Uterus (tissue), 4 donors: ENCODE data around the gene SPTBN4. TPM values are rescaled to one million over a fixed set of nuclear protein-coding genes. Genes with fewer than 3 reads are reported as not detected.

Experiments
- DNase-seq, 2 donors: peaks; one replicate each; pipeline ENCODE4 v3.0.0-alpha.2; 2019 to 2020
- H3K27ac ChIP-seq, 2 donors: fragments of 200-600 bp; sonication (generic); 1 replicate in 1 of 2; 2 replicates in 1 of 2; pipeline ENCODE4 v1.5.1; 2016 to 2018
- H3K27me3 ChIP-seq, 2 donors: fragments of 200-600 bp; sonication (generic); one replicate each; pipeline ENCODE4 v1.5.1; 2018 to 2019; ENCODE audit warnings: control low read depth in 1 of 2
- H3K36me3 ChIP-seq, 2 donors: fragments of 200-600 bp; sonication (generic); one replicate each; pipeline ENCODE4 v1.5.1; 2019; ENCODE audit warnings: control low read depth in 1 of 2
- H3K4me1 ChIP-seq, 2 donors: fragments of 200-600 bp; sonication (generic); one replicate each; pipeline ENCODE4 v1.5.1; 2018 to 2019; ENCODE audit warnings: control low read depth in 1 of 2
- H3K4me3 ChIP-seq, 2 donors: fragments of 200-600 bp; sonication (generic); 1 replicate in 1 of 2; 2 replicates in 1 of 2; pipeline ENCODE4 v1.5.1; 2018 to 2019; ENCODE audit warnings: mild to moderate bottlenecking in 1 of 2
- H3K9me3 ChIP-seq, 2 donors: fragments of 200-600 bp; sonication (generic); one replicate each; pipeline ENCODE4 v1.5.1; 2019; ENCODE audit warnings: control low read depth in 1 of 2
- POLR2A ChIP-seq, 2 donors: fragments of 450-650 bp; IDR thresholded peaks; one replicate each; pipeline ENCODE4 v1.6.1; 2016; ENCODE audit warnings: antibody characterized with exemption in 2 of 2, mild to moderate bottlenecking in 1 of 2, moderate library complexity in 1 of 2
- intact Hi-C: fragments of 100-400 bp; cut with DNase I; formaldehyde crosslinking; loops from one replicate; pipeline ENCODE4 v1.15.1; 2023; ENCODE audit warnings: low total_unique reads
- total RNA-seq, 4 donors: library from RNA; depleted of rRNA in 3 of 4; stranded (reverse); fragments of >200 nt in 3 of 4; gene quantifications; one replicate each; pipeline versions ENCODE4 v1.1.0 to v1.2.4, GENCODE V29; 2014 to 2023
- TF ChIP-seq, protein P1 (sequence below), 4 experiments: fragments of 200-600 bp in 2 of 4; fragments of 450-650 bp in 2 of 4; sonication (generic) in 2 of 4; IDR thresholded peaks; one replicate each; pipeline ENCODE4 v1.5.1; 2016 to 2019; ENCODE audit warnings: antibody characterized with exemption in 4 of 4, mild to moderate bottlenecking in 2 of 4, moderate library complexity in 1 of 4
- donor health status: DM: yes; HTN: yes; CAD: no.

SPTBN4 gene
- total RNA-seq, 4 donors from 2014 or later: 3.1 to 7.0 (median 5.3) TPM; not detected in 1

DNA sequence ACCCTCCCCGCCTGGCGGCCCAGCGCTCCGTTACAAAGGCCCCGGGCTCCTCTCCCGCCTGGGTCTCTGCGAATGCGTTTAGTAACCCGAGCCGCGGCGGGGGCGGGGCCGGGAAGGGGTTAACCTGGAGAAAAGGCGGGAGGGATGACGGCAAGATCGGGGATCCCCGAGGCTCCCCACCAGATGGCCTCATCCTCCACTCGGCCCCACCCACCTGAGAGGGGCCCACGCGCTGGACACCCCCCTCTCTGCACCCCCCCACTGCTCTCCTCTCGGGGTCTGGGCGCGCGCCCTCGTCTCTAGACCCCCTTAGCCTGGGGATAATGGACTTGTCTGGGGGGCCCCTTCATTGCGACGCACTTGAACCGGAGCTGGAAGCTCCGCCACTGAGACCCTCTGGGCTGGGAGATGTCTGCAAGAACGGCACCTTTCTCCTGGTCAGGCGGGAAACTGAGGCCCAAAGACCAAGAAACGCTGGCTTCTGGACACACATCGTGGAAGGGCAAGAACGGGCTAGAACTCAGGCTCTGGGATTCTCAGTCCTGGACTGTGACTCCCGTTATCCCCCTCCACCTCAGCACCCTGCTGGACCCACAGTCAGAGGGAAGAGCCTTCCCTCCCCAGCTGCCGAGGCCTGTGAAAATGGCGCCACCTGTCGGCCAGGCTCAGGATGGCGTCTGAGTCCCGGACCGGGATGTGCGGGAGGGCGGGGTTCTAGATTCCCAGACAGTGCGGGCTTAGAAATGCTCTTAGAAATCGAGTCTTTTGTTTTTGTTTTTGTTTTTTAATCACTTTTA lies 131.5 kb downstream of the SPTBN4 start:
- peak overlapping the region; percentile 91 to 97 for H3K27ac ChIP-seq

DNA sequence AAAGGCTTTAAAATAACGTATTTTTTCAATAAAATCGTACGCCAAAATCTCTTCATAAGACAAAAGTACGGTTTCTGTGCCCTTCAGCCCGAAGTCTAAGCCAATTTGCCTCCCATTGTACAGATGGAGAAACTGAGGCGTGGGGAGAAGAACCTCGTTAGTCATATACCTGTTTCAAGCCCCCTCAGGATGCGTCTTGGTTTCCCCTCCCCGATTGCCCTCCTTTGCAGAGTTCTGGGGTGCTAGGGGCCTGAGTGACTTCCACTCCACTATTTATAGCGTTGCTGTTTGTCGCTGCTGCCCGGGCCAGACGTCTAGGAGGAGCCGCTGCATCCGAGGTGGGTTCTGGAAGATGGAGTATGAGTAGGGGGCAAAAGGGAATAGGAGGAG lies 132.1 kb downstream of the SPTBN4 start:
- intact Hi-C loops: loop anchor here (5.0 kb wide), 1 partner anchor 67 kb away; no protein-coding TSS in a partner anchor
- DNase-seq: no peak
- Histone ChIP-seq H3K27ac (peak overlapping the region; percentile 91 to 97), H3K36me3 (no peaks in the 10 kb centered on the region), H3K4me1 (peaks cover 0 to 38% of the 10 kb centered on the region in 2 donors), H3K9me3 (no peaks in the 10 kb centered on the region), H3K27me3 (no peaks in the 10 kb centered on the region), H3K4me3 (no peak overlapping the region)
- TF ChIP-seq, protein P1, sequence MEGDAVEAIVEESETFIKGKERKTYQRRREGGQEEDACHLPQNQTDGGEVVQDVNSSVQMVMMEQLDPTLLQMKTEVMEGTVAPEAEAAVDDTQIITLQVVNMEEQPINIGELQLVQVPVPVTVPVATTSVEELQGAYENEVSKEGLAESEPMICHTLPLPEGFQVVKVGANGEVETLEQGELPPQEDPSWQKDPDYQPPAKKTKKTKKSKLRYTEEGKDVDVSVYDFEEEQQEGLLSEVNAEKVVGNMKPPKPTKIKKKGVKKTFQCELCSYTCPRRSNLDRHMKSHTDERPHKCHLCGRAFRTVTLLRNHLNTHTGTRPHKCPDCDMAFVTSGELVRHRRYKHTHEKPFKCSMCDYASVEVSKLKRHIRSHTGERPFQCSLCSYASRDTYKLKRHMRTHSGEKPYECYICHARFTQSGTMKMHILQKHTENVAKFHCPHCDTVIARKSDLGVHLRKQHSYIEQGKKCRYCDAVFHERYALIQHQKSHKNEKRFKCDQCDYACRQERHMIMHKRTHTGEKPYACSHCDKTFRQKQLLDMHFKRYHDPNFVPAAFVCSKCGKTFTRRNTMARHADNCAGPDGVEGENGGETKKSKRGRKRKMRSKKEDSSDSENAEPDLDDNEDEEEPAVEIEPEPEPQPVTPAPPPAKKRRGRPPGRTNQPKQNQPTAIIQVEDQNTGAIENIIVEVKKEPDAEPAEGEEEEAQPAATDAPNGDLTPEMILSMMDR (IDR thresholded peaks at IDR 0.05): no peak
- TF ChIP-seq POLR2A (IDR thresholded peaks at IDR 0.05): no peak

More for the DNA sequence above, 131.5 kb downstream of the SPTBN4 start:
- Histone ChIP-seq H3K4me1 (peaks cover 0 to 34% of the 10 kb centered on the region in 2 donors), H3K36me3 (no peaks in the 10 kb centered on the region), H3K9me3 (no peaks in the 10 kb centered on the region), H3K27me3 (no peaks in the 10 kb centered on the region), H3K4me3 (peak overlapping the region in 1 of 2 donors; percentile 40)
- intact Hi-C loops: loop anchor here (5.0 kb wide), 1 partner anchor 66 kb away; no protein-coding TSS in a partner anchor
- peak; percentile 91 to 93 for DNase-seq
- TF ChIP-seq, protein P1 (IDR thresholded peaks at IDR 0.05): peak; percentile 96 to 99 (median 98)
- TF ChIP-seq POLR2A (IDR thresholded peaks at IDR 0.05): peak in 1 of 2 donors; percentile 32

DNA sequence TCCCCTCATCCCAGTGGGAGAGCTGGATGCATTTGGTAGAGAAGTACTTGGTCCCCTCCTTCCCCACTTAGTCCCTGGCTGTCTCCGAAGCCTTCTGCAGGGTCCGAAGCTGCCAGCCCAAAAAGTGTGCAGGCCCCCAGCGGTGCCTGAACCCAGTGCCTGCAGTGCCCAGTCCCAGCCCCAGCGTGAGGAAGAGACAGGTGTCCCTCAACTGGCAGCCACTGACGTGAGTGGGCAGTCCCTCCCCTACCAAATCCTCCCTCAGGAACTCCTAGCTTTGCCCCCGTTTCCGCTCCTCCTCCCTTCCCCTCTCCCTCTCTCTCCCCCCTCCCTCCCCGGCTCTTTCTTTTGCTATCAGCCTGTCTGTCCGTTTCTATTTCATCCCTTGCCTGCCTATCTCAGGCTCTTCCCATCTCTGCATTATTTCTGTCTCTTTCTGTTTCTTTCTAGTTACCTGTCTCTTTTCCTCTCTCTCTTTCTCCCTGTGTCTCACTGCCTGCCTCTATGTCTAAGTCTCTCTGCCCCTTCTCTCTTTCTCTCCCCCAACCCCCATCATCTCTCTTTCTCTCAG lies 132.6 kb downstream of the SPTBN4 start:
- intact Hi-C loops: loop anchor here (5.0 kb wide), 1 partner anchor 67 kb away; no protein-coding TSS in a partner anchor
- DNase-seq: peak; percentile 57 to 68
- Histone ChIP-seq H3K27ac (peak overlapping the region; percentile 91 to 97), H3K36me3 (no peaks in the 10 kb centered on the region), H3K27me3 (no peaks in the 10 kb centered on the region), H3K4me3 (peak overlapping the region in 1 of 2 donors; percentile 66), H3K9me3 (no peaks in the 10 kb centered on the region), H3K4me1 (peaks cover 0 to 38% of the 10 kb centered on the region in 2 donors)
- TF ChIP-seq POLR2A (IDR thresholded peaks at IDR 0.05): no peak
- TF ChIP-seq, protein P1 (IDR thresholded peaks at IDR 0.05): no peak

DNA sequence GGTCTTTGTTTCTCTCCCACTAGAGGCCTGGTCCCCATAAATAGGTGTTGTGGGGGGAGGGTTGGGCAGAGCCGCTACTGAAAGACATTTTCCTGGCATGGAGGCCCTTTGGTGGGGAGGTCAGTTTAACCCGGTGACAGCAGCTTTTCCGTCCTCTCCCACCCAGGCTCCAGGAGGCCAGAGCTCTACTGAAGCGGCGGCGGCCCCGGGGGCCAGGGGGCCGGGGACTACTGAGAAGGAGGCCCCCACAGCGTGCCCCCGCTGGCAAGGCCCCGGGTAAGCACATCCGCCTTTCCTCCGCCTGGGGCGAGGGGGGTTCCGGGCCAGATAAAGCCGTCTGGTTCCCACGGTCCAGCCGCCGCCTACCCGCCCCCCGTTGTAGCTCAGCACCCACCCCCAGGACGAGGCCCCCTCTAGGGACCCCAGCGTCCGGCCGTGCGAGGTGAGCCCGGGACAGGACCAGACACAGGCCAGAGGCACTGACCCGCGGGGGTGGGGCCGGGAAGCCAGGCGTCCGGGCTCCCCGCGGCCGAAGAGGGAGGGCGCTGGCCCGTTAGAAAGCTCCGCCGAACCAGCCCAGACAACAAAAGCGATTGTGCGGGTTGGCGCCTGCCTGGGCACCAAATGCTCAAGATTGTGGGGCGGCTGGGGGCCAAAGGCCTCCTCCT lies 133.2 kb downstream of the SPTBN4 start:
- no peaks in the 10 kb centered on the region for H3K36me3 ChIP-seq
- TF ChIP-seq, protein P1 (IDR thresholded peaks at IDR 0.05): no peak
- TF ChIP-seq POLR2A (IDR thresholded peaks at IDR 0.05): no peak
- peaks cover 0 to 42% of the 10 kb centered on the region in 2 donors for H3K4me1 ChIP-seq
- no peaks in the 10 kb centered on the region for H3K27me3 ChIP-seq
- intact Hi-C loops: loop anchor here (5.0 to 10.0 kb wide), 2 partner anchors 68 to 135 kb away; partner anchors contain the start of genes BLVRB and SPTBN4
- peak overlapping the region; percentile 91 to 97 for H3K27ac ChIP-seq
- H3K9me3 ChIP-seq: no peaks in the 10 kb centered on the region
- DNase-seq: peak in 1 of 2 donors; percentile 60
- H3K4me3 ChIP-seq: peak overlapping the region; percentile 16 to 66
